Measurements from ENCODE around the gene INPP5B.

INPP5B gene

DNA sequence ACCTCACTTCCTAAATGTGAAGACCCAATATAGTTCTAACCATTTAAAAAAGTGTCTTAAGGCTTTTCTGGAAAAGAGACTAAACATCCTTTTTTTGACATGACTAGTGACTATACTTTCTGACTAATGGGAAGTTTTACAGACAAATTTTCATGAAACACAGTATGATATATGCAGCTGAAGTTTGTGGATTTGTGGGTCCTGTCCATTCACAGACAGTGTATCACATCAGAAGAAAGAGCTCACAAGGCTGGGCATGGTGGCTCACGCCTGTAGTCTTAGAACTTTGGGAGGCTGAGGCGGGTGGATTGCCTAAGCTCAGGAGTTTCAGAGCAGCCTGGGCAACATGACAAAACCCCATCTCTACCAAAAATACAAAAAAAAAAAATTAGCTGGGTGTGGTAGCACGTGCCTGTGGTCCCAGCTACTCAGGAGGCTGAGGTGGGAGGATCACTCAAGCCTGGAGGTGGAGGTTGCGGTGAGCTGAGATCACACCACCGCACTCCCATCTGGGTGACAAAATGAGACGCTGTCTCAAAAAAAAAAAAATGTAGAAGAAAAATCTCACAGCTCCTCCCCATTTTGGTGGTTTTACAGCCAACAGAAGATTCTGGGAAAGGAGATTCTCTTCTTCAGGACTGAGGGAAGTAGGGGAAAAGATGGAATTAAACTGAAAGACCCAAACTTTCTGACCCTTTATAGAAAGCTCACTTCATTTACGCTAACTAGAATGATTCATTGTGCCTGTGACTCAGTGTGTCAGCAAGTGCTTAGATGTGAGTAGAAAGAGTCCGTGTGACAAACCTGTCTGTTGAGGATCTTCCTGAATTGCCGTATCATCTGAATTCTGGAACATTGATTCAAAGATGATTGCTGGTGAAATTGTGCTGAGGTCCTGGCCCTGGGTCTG is 123.7 kb downstream of the INPP5B start:
- H3K4me3 ChIP-seq (ENCODE audit: low read depth, low read length), result no peak overlapping the region
- no peak for TF ChIP-seq CTCF (conservative IDR thresholded peaks at IDR 0.05; ENCODE audit: low read depth, low read length)
- DNase-seq (ENCODE audit: low read depth), result peak; percentile 38

DNA sequence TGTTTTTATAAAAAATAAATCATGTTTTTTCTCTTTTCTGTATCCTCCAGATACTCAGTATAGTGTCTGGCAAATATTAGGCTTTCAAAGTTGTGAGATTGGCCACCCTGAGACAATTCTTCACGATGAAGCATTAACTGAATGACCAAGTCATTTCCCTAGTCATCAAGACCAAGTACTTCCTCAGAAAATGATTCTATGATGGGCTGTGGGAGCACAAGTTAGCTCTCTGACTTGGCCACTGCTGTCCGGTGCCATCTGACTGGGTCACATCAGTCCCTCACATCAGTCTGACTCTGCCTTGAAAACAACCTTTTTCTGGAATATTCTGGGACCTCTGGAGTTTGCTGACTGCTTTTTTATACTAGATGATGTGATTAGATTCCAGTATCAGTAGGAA is 125.4 kb downstream of the INPP5B start:
- DNase-seq (ENCODE audit: low read depth), result no peak
- no peak overlapping the region for H3K4me3 ChIP-seq (ENCODE audit: low read depth, low read length)
- no peak for TF ChIP-seq CTCF (conservative IDR thresholded peaks at IDR 0.05; ENCODE audit: low read depth, low read length)

- no peak for TF ChIP-seq CTCF (conservative IDR thresholded peaks at IDR 0.05; ENCODE audit: low read depth, low read length)
- H3K4me3 ChIP-seq (ENCODE audit: low read depth, low read length), result no peak overlapping the region
- DNase-seq (ENCODE audit: low read depth), result peak; percentile 80
Observed at GRCh38 chr1:37817481-37817880, 129.4 kb downstream of the INPP5B start.

DNA sequence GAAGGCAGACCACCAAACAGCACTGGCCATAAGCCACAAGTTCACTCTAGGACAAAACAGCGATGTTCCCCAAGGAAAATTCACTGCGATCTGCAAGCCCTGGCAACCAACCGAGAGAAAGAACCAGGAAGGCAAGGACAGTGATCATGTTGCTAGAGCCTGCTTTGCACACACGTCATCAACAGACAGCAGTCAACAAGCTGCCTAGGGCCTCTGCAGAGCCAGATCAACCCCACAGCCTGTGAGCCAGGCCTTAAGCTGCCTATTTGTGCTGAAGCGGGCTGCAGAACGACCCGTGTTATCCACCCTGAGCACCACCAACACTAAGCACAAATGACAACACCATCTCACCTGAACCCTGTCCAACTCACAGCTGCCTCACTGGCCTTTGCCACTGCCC is 132.6 kb downstream of the INPP5B start:
- H3K4me3 ChIP-seq (ENCODE audit: low read depth, low read length), result no peak overlapping the region
- DNase-seq (ENCODE audit: low read depth), result no peak
- no peak for TF ChIP-seq CTCF (conservative IDR thresholded peaks at IDR 0.05; ENCODE audit: low read depth, low read length)

DNA sequence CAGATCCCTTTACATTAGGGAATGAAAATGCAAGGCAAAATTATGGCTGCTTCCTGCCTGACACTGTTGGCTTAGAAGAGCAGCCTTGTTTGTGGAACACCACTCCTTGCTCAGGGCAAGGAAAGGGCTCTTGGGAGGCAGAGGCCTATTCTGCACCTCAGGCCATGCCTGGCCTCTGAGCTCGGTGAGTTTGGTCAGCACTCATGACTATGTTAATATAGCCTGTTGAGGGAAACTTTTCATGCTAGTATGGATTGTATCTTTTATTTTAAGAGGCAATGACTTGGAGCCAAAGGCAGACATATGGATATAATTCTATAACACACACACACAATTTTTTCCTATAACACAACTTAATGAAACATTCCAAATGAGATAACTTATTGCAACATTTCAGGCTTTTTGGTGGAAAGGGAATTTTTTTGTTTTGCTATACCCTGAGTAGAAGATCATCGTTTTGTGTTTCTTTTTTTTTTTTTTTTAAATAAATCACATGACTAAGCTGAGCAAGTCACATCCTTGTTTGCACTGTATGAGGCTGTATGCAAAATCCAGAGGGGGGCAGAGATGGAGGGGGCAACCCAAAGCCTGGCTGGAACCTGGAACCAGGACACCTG is 133.2 kb downstream of the INPP5B start:
- no peak for DNase-seq (ENCODE audit: low read depth)
- TF ChIP-seq CTCF (conservative IDR thresholded peaks at IDR 0.05; ENCODE audit: low read depth, low read length), result no peak
- no peak overlapping the region for H3K4me3 ChIP-seq (ENCODE audit: low read depth, low read length)

- DNase-seq (ENCODE audit: low read depth), result peak; percentile 90
- peak; percentile 97 for TF ChIP-seq CTCF (conservative IDR thresholded peaks at IDR 0.05; ENCODE audit: low read depth, low read length)
- no peak overlapping the region for H3K4me3 ChIP-seq (ENCODE audit: low read depth, low read length)
Observed at GRCh38 chr1:37811027-37811655, 135.7 kb downstream of the INPP5B start.
